ENCODE measurements around the gene SEMA3D.

DNA sequence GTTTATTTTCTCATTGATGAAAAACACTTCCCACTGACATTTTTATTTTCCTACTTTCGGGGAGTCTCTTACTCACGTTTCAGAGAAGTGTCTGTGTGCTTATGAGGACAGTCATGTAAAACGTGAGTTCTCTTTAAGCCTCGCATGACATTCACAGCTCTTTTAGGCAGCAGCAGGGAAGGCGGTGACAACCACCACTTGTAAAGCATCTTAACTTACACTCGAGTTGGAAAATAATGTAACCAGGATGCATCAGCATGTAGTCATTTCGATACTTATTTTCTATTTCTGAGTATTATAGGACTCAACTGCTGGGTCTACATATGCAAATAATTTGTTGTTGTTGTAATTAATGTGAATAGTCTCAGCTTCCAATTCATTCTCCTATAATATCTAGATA lies 153.6 kb downstream of the SEMA3D start:
- TF ChIP-seq POLR2A (IDR thresholded peaks at IDR 0.05; ENCODE audit: low read length) (no peak), GATA1 (IDR thresholded peaks at IDR 0.05; ENCODE audit: low read depth, low read length) (no peak)
